Activated CD4-positive, alpha-beta memory T cell treated with anti-CD3 and anti-CD28 coated beads, Interleukin-2, amount 10 ng/mL, durations not matched to agents 7 days and 5 days (primary cell): ENCODE measurements around the gene ZNF414. TPM values are rescaled to one million over a fixed set of nuclear protein-coding genes. Genes with fewer than 3 reads are reported as not detected.
A peak's percentile ranks its signal among the peaks of the same experiment; 100 is the strongest.
"Not testable (repeated sequence)": the region's sequence is repeated elsewhere in the genome, so short reads cannot be mapped to it uniquely, and the experiment has no call there.

Source experiments
- CTCF ChIA-PET: fragments of 350-600 bp; sonication (Branson Sonifier 250); formaldehyde crosslinking; loops from one replicate; lab custom pipeline; 2021; ENCODE audit warnings: antibody characterized with exemption, inconsistent platforms; lab: Charles Lee
- POLR2A ChIA-PET: fragments of 350-600 bp; sonication (Branson Sonifier 250); formaldehyde crosslinking; loops from one replicate; lab custom pipeline; 2021; ENCODE audit warnings: antibody characterized with exemption; lab: Charles Lee
- DNase-seq: peaks from one replicate; pipeline ENCODE4 v3.0.0-alpha.2; 2020
- H3K27ac Mint-ChIP-seq: one replicate; pipeline ENCODE4 v1.8.0; 2021; ENCODE audit warnings: mild to moderate bottlenecking, mixed read lengths
- H3K27me3 Mint-ChIP-seq: one replicate; pipeline ENCODE4 v1.8.0; 2021; ENCODE audit warnings: mixed read lengths
- H3K36me3 Mint-ChIP-seq: one replicate; pipeline ENCODE4 v1.8.0; 2021; ENCODE audit warnings: low read depth, mixed read lengths
- H3K4me1 Mint-ChIP-seq: one replicate; pipeline ENCODE4 v1.8.0; 2021; ENCODE audit warnings: mixed read lengths
- H3K4me3 Mint-ChIP-seq: one replicate; pipeline ENCODE4 v1.8.0; 2021; ENCODE audit warnings: mild to moderate bottlenecking, mixed read lengths
- H3K9me3 Mint-ChIP-seq: one replicate; pipeline ENCODE4 v1.8.0; 2021; ENCODE audit warnings: mixed read lengths
- total RNA-seq, 2 experiments: library from RNA; stranded (reverse); gene quantifications; one replicate each; pipeline ENCODE4 v1.2.3, GENCODE V29; 2021

Gene ZNF414, protein sequence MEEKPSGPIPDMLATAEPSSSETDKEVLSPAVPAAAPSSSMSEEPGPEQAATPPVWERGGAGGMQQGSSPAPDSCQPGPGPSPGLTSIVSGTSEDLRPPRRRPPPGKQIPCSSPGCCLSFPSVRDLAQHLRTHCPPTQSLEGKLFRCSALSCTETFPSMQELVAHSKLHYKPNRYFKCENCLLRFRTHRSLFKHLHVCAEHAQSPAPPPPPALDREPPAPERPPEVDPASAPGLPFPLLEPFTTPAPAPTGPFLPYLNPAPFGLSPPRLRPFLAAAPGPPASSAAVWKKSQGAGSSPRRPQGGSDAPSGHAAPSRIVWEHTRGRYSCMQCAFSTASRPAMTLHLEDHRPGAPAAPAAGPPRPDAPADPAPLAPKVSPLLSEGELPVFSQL
- 10 to 100 TPM; 29.7 to 33.3 TPM for total RNA-seq

DNA sequence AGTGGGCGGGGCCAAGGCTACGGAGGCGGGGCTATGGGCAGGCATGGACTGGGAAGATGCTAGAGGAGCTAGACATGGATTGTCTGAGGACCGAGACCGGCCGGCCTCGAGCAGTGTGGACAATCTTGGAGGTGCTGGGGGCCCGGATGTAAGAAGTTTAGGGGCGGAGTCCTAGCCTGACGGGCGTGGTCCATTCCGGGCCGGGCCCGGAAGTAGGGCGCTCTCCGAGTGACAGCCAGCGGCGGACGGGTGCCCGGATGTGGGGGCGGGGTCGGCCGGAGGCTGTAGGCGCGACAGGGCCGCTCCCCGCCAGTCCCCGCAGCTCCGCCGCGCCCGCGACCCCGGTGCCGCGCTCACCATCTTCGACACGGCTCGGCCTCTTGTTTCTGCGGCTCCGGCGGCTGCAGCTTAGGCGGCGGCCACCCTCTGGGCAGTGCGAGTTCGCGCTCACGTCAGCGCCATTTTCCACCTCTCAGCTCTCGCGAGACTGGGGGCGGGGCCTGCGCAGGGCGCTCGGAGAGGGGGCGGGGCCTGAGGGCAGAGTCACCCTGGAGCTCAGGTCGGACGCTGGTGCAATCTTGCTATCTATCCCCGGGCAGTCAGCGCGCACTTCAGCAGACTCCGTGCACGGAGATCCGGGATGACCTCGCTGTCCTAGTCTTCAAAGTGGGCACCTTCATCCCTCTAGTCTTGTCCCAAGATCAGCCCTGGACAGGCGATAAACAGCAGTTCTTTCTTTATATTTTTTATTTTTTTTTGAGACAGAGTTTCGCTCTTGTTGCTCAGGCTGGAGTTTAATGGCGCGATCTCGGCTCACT is at the start of gene ZNF414:
TSS of gene ZNF414 (minus strand) at position 481 of the 818 bp plus-strand sequence. CDS start at position 360, 121 bp downstream.
- ChIA-PET CTCF (interaction anchor here (0.6 to 5.6 kb wide), 10 partner anchors 9 to 1220 kb away, joined by 3 to 58 read pairs (median 6); partner anchors contain the start of genes HNRNPM, MARCHF2 and MYO1F), POLR2A (interaction anchor here (0.7 to 8.1 kb wide), 30 partner anchors 8 to 319 kb away, joined by 3 to 104 read pairs (median 4); partner anchors contain the start of genes HNRNPM, MARCHF2, MYO1F and NDUFA7)
- H3K27ac Mint-ChIP-seq = peak within 1 kb of the TSS; percentile 98
- no peaks in the 10 kb centered on the region for H3K9me3 Mint-ChIP-seq
- no peaks in the 10 kb centered on the region for H3K27me3 Mint-ChIP-seq
- peaks cover 59% of the 10 kb centered on the region for H3K4me1 Mint-ChIP-seq
- peak within 1 kb of the TSS; percentile 86 for H3K4me3 Mint-ChIP-seq
- DNase-seq = peak; percentile 97
- H3K36me3 Mint-ChIP-seq = peaks cover 34% of the 10 kb centered on the region

DNA sequence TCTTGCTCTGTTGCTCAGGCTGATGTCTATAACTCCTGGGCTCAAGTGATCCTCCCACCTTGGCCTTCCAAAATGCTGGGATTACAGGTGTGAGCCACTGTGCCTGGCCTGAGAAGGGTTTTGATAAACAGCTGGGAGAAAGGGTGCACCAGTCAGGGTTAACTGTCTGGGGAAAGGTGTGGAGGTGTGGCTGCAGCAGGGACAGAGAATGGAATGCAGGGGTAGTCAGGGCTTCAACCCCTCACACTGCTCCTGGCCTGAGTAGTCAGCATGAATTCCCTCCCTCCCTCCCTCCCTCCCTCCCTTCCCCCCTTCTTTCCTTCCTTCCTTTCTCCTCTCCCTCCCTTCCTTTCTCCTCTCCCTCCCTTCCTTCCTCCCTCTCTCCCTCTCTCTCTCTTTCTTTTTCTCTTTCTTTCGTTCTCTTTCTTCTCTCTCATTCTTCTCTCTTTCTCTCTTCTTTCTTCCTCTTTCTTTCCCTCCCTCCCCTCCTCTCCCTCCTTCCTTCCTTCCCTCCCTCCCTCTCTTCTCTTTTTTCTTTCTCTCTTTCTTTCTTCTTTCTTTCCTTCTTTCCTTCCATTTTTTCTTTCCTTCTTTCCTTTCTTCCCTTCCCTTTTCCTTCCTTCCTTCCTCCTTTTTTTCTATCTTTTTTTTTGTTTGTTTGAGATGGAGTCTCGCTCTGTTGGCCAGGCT is 47.3 kb upstream of the ZNF414 start:
- no peaks in the 10 kb centered on the region for H3K27me3 Mint-ChIP-seq
- peak overlapping the region; percentile 44 for H3K27ac Mint-ChIP-seq
- peaks cover 61% of the 10 kb centered on the region for H3K4me1 Mint-ChIP-seq
- H3K36me3 Mint-ChIP-seq = peaks cover 51% of the 10 kb centered on the region
- POLR2A ChIA-PET = no interaction called here
- no peaks in the 10 kb centered on the region for H3K9me3 Mint-ChIP-seq
- CTCF ChIA-PET = no interaction called here
- H3K4me3 Mint-ChIP-seq = no peak overlapping the region
- DNase-seq = no peak

DNA sequence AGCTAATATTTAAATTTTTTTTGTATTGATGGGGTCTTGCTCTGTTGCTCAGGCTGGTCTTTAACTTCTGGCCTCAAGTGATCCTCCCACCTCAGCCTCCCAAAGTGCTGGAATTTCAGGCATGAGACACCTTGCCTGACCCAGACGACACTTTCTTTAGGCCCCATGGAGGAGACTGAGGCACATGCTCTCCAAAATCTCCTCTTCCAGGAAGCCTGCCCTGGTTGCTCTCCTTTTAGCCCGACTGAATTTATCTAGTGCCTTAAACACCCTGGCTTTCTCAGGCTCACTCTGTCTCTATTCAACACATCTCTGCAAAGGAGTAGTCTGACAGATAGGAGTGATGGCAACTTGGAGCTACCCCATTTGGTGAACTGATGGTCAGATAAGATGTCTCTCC is 44.4 kb upstream of the ZNF414 start:
- H3K27ac Mint-ChIP-seq = peak overlapping the region; percentile 83
- H3K9me3 Mint-ChIP-seq = no peaks in the 10 kb centered on the region
- DNase-seq = no peak
- peaks cover 52% of the 10 kb centered on the region for H3K36me3 Mint-ChIP-seq
- no peaks in the 10 kb centered on the region for H3K27me3 Mint-ChIP-seq
- peaks cover 46% of the 10 kb centered on the region for H3K4me1 Mint-ChIP-seq
- POLR2A ChIA-PET = interaction anchor here (0.7 to 1.7 kb wide), 4 partner anchors 8 to 45 kb away, joined by 3 to 4 read pairs (median 4); partner anchors contain the start of gene ZNF414
- CTCF ChIA-PET = interaction anchor here (1.6 to 2.2 kb wide), 4 partner anchors 11 to 23 kb away, joined by 4 to 9 read pairs (median 6); no protein-coding TSS in a partner anchor
- no peak overlapping the region for H3K4me3 Mint-ChIP-seq

DNA sequence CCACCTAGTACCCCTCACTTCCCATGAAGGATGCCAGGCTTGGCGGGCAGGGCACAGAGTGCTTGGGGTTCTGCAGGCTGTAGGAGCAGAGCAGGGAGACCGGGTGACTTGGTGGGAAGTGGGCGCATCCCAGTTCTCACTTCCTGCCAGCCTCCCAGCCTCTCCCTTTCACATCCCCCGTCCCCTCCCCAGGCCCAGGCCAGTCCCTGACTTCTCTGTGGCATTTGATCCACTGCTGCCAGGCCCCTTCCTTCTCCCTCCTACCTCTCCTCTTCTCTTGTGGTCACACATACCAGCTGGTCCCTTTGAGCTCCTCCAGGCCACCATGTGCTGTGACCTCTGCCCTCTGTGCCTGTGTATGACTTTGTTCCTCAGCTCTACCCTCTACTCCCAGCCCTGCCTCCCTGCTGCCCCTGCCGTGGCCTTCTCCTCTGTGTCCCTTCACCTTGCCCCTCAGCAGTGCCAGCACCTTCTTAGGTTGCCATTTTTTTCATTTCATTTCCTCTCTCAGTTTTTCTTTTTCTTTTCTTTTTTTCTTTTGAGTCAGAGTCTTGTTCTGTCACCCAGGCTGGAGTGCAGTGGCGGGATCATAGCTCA is 43.8 kb upstream of the ZNF414 start:
- H3K27ac Mint-ChIP-seq = peak overlapping the region; percentile 83
- H3K9me3 Mint-ChIP-seq = no peaks in the 10 kb centered on the region
- DNase-seq = no peak
- H3K36me3 Mint-ChIP-seq = peaks cover 55% of the 10 kb centered on the region
- ChIA-PET POLR2A (interaction anchor here (0.7 to 1.7 kb wide), 6 partner anchors 9 to 71 kb away, joined by 3 to 4 read pairs (median 3); partner anchors contain the start of gene ZNF414), CTCF (interaction anchor here (1.6 to 2.2 kb wide), 4 partner anchors 11 to 23 kb away, joined by 4 to 9 read pairs (median 6); no protein-coding TSS in a partner anchor)
- peaks cover 45% of the 10 kb centered on the region for H3K4me1 Mint-ChIP-seq
- H3K4me3 Mint-ChIP-seq = no peak overlapping the region
- no peaks in the 10 kb centered on the region for H3K27me3 Mint-ChIP-seq

DNA sequence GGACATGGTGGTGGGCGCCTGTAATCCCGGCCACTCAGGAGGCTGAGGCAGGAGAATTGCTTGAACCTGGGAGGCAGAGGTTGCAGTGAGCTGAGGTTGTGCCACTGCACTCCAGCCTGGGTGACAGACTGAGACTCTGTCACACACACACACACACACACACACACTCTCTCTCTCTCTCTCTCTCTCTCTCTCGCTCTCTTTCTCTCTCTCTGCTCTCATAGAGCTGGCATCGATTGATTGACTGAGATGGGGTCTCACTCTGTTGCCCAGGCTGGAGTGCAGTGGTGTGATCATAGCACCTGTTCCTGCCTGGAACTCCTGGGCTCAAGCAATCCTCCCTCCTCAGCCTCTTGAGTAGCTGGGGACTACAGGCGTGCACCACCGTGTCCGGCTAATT is 39.8 kb upstream of the ZNF414 start:
- DNase-seq, CTCF ChIA-PET, H3K9me3 Mint-ChIP-seq, H3K4me3 Mint-ChIP-seq, POLR2A ChIA-PET, H3K27me3 Mint-ChIP-seq: not testable (repeated sequence)
- Mint-ChIP-seq H3K36me3 (peaks cover 64% of the 10 kb centered on the region), H3K27ac (peak overlapping the region; percentile 44), H3K4me1 (peaks cover 20% of the 10 kb centered on the region)

DNA sequence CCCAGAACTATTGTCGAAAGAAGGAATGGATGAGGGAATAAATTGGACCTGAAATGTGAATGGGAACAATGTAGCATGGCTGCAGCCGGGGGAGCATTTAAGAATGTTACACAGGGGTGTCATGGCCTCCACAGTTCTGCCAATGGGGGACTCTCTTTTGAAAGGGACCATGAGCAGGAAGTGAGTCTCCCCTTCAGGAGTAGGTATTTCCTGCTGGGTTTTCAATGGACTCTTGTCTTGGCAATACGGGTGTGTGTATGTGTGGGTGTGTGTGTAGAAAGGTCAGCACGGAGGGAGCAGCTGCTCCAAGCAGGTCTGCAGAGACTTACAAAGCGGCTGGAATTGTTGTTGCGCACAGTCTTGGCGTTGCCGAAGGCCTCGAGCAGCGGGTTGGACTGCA is 38.8 kb upstream of the ZNF414 start:
- H3K4me3 Mint-ChIP-seq = no peak overlapping the region
- H3K27me3 Mint-ChIP-seq = no peaks in the 10 kb centered on the region
- no peaks in the 10 kb centered on the region for H3K9me3 Mint-ChIP-seq
- H3K4me1 Mint-ChIP-seq = peaks cover 11% of the 10 kb centered on the region
- ChIA-PET CTCF (no interaction called here), POLR2A (interaction anchor here (1.3 kb wide), 1 partner anchor 17 kb away, joined by 4 read pairs; no protein-coding TSS in a partner anchor)
- H3K36me3 Mint-ChIP-seq = peaks cover 64% of the 10 kb centered on the region
- DNase-seq = no peak
- peak overlapping the region; percentile 23 for H3K27ac Mint-ChIP-seq

- no peak for DNase-seq
- Mint-ChIP-seq H3K9me3 (no peaks in the 10 kb centered on the region), H3K4me1 (peaks cover 3% of the 10 kb centered on the region), H3K27ac (no peak overlapping the region), H3K4me3 (no peak overlapping the region), H3K27me3 (no peaks in the 10 kb centered on the region), H3K36me3 (peaks cover 77% of the 10 kb centered on the region)
- CTCF ChIA-PET = no interaction called here
- POLR2A ChIA-PET = interaction anchor here (1.2 to 1.4 kb wide), 4 partner anchors 8 to 29 kb away, joined by 3 to 4 read pairs (median 3); no protein-coding TSS in a partner anchor
Measured at GRCh38 chr19:8550070-8550469, 36.1 kb upstream of the ZNF414 start.

DNA sequence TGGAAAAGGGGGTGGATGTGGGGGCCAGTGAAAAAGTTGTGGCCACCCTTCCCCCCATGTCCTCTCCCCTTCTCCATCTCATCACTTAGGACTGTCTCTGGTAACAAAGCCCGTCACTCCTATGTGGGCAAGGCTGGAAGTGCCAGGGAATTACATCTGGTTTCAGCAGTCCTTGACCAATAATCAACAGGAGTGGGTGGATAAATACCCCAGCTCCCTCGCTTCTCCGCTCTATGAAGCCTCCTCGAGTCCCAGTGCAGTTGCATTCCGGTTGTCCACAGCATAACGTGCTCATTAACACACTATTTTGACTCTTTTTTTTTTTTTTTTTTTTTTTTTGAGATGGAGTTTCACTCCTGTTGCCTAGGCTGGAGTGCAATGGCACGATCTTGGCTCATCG is 31.8 kb upstream of the ZNF414 start:
- H3K4me3 Mint-ChIP-seq = no peak overlapping the region
- ChIA-PET POLR2A (interaction anchor here (0.6 to 2.7 kb wide), 6 partner anchors 12 to 205 kb away, joined by 3 to 15 read pairs (median 4); partner anchors contain the start of gene MYO1F), CTCF (interaction anchor here (0.7 to 4.0 kb wide), 2 partner anchors 27 to 34 kb away, joined by 5 to 25 read pairs; no protein-coding TSS in a partner anchor)
- H3K27ac Mint-ChIP-seq = no peak overlapping the region
- no peaks in the 10 kb centered on the region for H3K27me3 Mint-ChIP-seq
- H3K36me3 Mint-ChIP-seq = peaks cover 68% of the 10 kb centered on the region
- no peaks in the 10 kb centered on the region for H3K9me3 Mint-ChIP-seq
- no peak for DNase-seq
- no peaks in the 10 kb centered on the region for H3K4me1 Mint-ChIP-seq

GRCh38 chr19:8544168-8544567 is 30.2 kb upstream of the ZNF414 start:
- CTCF ChIA-PET = interaction anchor here (4.0 kb wide), 1 partner anchor 36 kb away, joined by 25 read pairs; no protein-coding TSS in a partner anchor
- Mint-ChIP-seq H3K4me3 (no peak overlapping the region), H3K9me3 (no peaks in the 10 kb centered on the region), H3K36me3 (peaks cover 68% of the 10 kb centered on the region), H3K4me1 (no peaks in the 10 kb centered on the region), H3K27ac (no peak overlapping the region), H3K27me3 (no peaks in the 10 kb centered on the region)
- POLR2A ChIA-PET = interaction anchor here (1.1 to 2.7 kb wide), 3 partner anchors 10 to 27 kb away, joined by 4 to 6 read pairs (median 6); no protein-coding TSS in a partner anchor
- DNase-seq = no peak

GRCh38 chr19:8539621-8540149 is 25.7 kb upstream of the ZNF414 start:
- POLR2A ChIA-PET = no interaction called here
- CTCF ChIA-PET = interaction anchor here (0.7 kb wide), 2 partner anchors 38 to 107 kb away, joined by 3 read pairs; no protein-coding TSS in a partner anchor
- H3K27ac Mint-ChIP-seq = no peak overlapping the region

GRCh38 chr19:8537099-8537498 is 23.1 kb upstream of the ZNF414 start:
- DNase-seq = no peak
- Mint-ChIP-seq H3K36me3 (peaks cover 66% of the 10 kb centered on the region), H3K4me3 (no peak overlapping the region), H3K9me3 (no peaks in the 10 kb centered on the region), H3K27me3 (no peaks in the 10 kb centered on the region), H3K4me1 (no peaks in the 10 kb centered on the region), H3K27ac (peak overlapping the region; percentile 26)
- ChIA-PET CTCF (no interaction called here), POLR2A (interaction anchor here (1.3 kb wide), 1 partner anchor 11 kb away, joined by 4 read pairs; no protein-coding TSS in a partner anchor)

More at GRCh38 chr19:8539621-8540149, 25.7 kb upstream of the ZNF414 start:
- Mint-ChIP-seq H3K9me3 (no peaks in the 10 kb centered on the region), H3K4me3 (no peak overlapping the region), H3K36me3 (peaks cover 61% of the 10 kb centered on the region), H3K4me1 (no peaks in the 10 kb centered on the region), H3K27me3 (no peaks in the 10 kb centered on the region)
- no peak for DNase-seq
